ENCODE results near the gene FOXQ1. TPM values are rescaled to one million over a fixed set of nuclear protein-coding genes. Genes with fewer than 3 reads are reported as not detected.
"Not testable (repeated sequence)": the region's sequence is repeated elsewhere in the genome, so short reads cannot be mapped to it uniquely, and the experiment has no call there.

FOXQ1 gene
- total RNA-seq, 3 donors from 2014 or later: 0.23 to 0.60 (median 0.58) TPM

DNA sequence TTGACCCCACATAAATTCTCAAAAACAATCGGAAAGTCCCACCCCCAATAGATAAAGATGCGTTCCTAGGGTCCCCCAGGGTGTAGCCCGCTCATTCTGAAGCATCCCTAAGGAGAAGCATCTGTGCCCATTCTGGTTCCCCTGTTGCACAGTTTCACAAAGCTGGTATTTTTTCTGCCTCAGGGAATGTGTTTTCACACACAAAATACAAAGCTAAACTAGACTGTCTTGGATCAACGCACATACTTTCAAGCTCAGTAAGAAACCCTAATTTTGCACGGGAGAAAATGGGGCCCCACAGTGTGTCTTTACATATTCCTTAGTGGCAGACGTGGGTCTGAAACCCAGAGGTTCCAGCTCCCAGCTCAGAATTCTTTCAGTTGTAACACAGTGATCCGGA, 6.1 kb downstream of the FOXQ1 start:
- H3K4me1 ChIP-seq (ENCODE audit: low read depth): peaks cover 10% of the 10 kb centered on the region
- H3K4me3 ChIP-seq: no peak overlapping the region
- intact Hi-C loops (cut with DNase I, micrococcal nuclease): no loop called here
- H3K9me3 ChIP-seq: no peaks in the 10 kb centered on the region
- no peak for ATAC-seq
- TF ChIP-seq, protein P1, sequence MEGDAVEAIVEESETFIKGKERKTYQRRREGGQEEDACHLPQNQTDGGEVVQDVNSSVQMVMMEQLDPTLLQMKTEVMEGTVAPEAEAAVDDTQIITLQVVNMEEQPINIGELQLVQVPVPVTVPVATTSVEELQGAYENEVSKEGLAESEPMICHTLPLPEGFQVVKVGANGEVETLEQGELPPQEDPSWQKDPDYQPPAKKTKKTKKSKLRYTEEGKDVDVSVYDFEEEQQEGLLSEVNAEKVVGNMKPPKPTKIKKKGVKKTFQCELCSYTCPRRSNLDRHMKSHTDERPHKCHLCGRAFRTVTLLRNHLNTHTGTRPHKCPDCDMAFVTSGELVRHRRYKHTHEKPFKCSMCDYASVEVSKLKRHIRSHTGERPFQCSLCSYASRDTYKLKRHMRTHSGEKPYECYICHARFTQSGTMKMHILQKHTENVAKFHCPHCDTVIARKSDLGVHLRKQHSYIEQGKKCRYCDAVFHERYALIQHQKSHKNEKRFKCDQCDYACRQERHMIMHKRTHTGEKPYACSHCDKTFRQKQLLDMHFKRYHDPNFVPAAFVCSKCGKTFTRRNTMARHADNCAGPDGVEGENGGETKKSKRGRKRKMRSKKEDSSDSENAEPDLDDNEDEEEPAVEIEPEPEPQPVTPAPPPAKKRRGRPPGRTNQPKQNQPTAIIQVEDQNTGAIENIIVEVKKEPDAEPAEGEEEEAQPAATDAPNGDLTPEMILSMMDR (IDR thresholded peaks at IDR 0.05): no peak
- no peak for DNase-seq
- no peaks in the 10 kb centered on the region for H3K36me3 ChIP-seq (ENCODE audit: low read depth)

- intact Hi-C loops (cut with DNase I, micrococcal nuclease); ATAC-seq; DNase-seq; H3K9me3 ChIP-seq; H3K4me3 ChIP-seq; H3K36me3 ChIP-seq (ENCODE audit: low read depth): not testable (repeated sequence)
- H3K4me1 ChIP-seq (ENCODE audit: low read depth): peaks cover 10% of the 10 kb centered on the region
Measured at GRCh38 chr6:1318584-1318983, 6.7 kb downstream of the FOXQ1 start.

- TF ChIP-seq, protein P1 (IDR thresholded peaks at IDR 0.05): no peak
- Histone ChIP-seq H3K9me3 (no peaks in the 10 kb centered on the region), H3K4me1 (ENCODE audit: low read depth) (no peaks in the 10 kb centered on the region), H3K4me3 (no peak overlapping the region), H3K36me3 (ENCODE audit: low read depth) (no peaks in the 10 kb centered on the region)
- ATAC-seq (no peak), DNase-seq (no peak)
- intact Hi-C loops (cut with DNase I, micrococcal nuclease): no loop called here
Measured at GRCh38 chr6:1321738-1322137, 9.8 kb downstream of the FOXQ1 start.

DNA sequence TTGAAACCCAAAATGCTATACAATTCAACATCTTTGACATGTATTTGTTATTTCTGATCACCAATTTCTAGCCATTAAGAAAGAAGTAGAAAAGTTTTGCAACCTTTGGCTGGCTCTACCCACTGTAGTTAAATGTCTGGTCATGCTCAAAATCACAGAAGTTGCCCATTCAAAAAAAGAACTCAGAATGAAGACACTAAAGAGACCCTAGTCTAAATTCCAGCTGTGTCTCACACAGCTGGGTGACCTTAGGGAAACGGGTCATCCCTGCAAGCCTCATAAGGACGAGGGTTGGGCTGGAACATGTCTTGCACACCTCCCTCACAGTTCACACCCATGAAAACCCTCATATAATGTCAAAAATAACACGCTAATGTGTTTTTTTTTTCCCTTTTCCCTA, 10.3 kb downstream of the FOXQ1 start:
- no peak for DNase-seq
- no peaks in the 10 kb centered on the region for H3K4me1 ChIP-seq (ENCODE audit: low read depth)
- no peak for ATAC-seq
- H3K9me3 ChIP-seq: no peaks in the 10 kb centered on the region
- no peaks in the 10 kb centered on the region for H3K36me3 ChIP-seq (ENCODE audit: low read depth)
- TF ChIP-seq, protein P1 (IDR thresholded peaks at IDR 0.05): no peak
- intact Hi-C loops (cut with DNase I, micrococcal nuclease): no loop called here
- no peak overlapping the region for H3K4me3 ChIP-seq

DNA sequence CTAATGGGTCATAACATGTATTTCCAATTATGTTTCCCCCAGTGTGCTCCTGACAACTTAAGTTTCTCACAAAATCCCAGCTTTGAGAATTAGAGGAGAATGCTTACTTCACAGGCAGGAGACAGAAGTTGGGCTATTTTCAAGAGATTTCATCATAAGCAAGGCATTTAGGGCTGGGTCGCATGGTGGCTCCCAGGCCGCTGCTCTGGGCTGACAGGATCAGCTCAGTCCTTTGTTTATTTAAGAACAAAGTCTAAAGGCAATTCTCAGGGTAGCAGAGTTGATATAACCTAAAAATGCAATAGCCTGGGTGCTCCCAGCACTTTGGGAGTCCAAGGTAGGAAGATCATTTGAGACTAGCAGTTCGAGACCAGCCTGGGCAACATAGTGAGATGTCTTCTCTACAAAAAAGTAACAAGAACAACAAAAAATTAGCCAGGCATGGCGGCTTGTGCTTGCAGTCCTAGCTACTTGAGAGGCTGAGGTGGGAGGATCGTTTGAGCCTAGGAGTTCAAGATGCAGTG, 10.9 kb downstream of the FOXQ1 start:
- no peaks in the 10 kb centered on the region for H3K4me1 ChIP-seq (ENCODE audit: low read depth)
- no peaks in the 10 kb centered on the region for H3K36me3 ChIP-seq (ENCODE audit: low read depth)
- ATAC-seq (no peak), DNase-seq (no peak)
- no peak overlapping the region for H3K4me3 ChIP-seq
- intact Hi-C loops (cut with DNase I, micrococcal nuclease): no loop called here
- no peaks in the 10 kb centered on the region for H3K9me3 ChIP-seq
- TF ChIP-seq, protein P1 (IDR thresholded peaks at IDR 0.05): no peak

- no peak for ATAC-seq
- intact Hi-C loops (cut with DNase I, micrococcal nuclease): no loop called here
- H3K36me3 ChIP-seq (ENCODE audit: low read depth): no peaks in the 10 kb centered on the region
- H3K4me3 ChIP-seq: no peak overlapping the region
- no peaks in the 10 kb centered on the region for H3K4me1 ChIP-seq (ENCODE audit: low read depth)
- TF ChIP-seq, protein P1 (IDR thresholded peaks at IDR 0.05): no peak
- no peak for DNase-seq
- peaks cover 2% of the 10 kb centered on the region for H3K9me3 ChIP-seq
Measured at GRCh38 chr6:1324936-1325335, 13.0 kb downstream of the FOXQ1 start.
